Body of pancreas (tissue), 4 donors: ENCODE measurements around the gene LANCL2.

Source experiments
- POLR2A ChIP-seq, 3 donors: fragments of 450-650 bp; IDR thresholded peaks; one replicate each; pipeline ENCODE4 v1.6.1; 2016; ENCODE audit warnings: antibody characterized with exemption in 3 of 3, mild to moderate bottlenecking in 2 of 3
- TF ChIP-seq, protein P1 (sequence below), 7 experiments: fragments of 450-650 bp in 4 of 7; fragments of 200-600 bp in 3 of 7; sonication (generic) in 3 of 7; IDR thresholded peaks; one replicate each; pipeline ENCODE4 v1.5.1; 2016 to 2019; ENCODE audit warnings: antibody characterized with exemption in 7 of 7

DNA sequence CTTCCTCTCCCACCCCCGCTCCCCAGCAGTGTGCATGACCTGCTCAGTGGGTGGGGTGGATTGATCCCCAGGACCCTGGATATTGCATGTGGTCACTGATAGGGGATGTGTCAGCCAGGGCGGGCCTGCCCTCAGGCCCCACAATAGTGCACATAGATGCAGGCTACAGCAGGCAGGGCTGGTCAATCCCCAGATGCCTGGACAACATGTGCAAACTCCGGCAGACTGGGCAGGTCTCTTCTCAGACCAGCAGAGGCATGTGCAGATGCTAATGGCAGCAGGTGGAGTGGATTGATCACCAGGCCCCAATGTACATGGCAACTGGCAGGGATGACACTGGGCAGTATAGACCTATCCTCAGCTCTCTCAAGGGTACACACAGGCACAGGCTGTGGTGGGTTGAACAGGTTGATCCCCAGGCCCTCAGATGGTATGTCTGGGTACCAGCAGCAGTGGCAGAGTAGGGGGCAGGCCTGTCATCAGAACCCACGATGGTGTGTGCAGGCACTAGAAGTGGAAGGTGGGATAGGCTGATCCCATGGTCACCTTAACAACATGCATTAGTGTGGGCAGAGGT is 98.6 kb downstream of the LANCL2 start:
- TF ChIP-seq, protein P1, sequence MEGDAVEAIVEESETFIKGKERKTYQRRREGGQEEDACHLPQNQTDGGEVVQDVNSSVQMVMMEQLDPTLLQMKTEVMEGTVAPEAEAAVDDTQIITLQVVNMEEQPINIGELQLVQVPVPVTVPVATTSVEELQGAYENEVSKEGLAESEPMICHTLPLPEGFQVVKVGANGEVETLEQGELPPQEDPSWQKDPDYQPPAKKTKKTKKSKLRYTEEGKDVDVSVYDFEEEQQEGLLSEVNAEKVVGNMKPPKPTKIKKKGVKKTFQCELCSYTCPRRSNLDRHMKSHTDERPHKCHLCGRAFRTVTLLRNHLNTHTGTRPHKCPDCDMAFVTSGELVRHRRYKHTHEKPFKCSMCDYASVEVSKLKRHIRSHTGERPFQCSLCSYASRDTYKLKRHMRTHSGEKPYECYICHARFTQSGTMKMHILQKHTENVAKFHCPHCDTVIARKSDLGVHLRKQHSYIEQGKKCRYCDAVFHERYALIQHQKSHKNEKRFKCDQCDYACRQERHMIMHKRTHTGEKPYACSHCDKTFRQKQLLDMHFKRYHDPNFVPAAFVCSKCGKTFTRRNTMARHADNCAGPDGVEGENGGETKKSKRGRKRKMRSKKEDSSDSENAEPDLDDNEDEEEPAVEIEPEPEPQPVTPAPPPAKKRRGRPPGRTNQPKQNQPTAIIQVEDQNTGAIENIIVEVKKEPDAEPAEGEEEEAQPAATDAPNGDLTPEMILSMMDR (IDR thresholded peaks at IDR 0.05), result no peak
- TF ChIP-seq POLR2A (IDR thresholded peaks at IDR 0.05), result no peak
